Sigmoid colon (tissue), 3 donors: Measurements from ENCODE around the gene SLC30A7.

Source experiments
- POLR2A ChIP-seq, 2 donors: fragments of 450-650 bp; IDR thresholded peaks; one replicate each; pipeline ENCODE4 v1.6.1; 2016; ENCODE audit warnings: antibody characterized with exemption in 2 of 2, mild to moderate bottlenecking in 2 of 2, moderate library complexity in 2 of 2
- TF ChIP-seq, protein P1 (sequence below), 4 experiments: fragments of 450-650 bp in 3 of 4; fragments of 200-600 bp in 1 of 4; IDR thresholded peaks; one replicate each; pipeline ENCODE4 v1.5.1; 2016 to 2019; ENCODE audit warnings: antibody characterized with exemption in 4 of 4, mild to moderate bottlenecking in 3 of 4, moderate library complexity in 2 of 4

DNA sequence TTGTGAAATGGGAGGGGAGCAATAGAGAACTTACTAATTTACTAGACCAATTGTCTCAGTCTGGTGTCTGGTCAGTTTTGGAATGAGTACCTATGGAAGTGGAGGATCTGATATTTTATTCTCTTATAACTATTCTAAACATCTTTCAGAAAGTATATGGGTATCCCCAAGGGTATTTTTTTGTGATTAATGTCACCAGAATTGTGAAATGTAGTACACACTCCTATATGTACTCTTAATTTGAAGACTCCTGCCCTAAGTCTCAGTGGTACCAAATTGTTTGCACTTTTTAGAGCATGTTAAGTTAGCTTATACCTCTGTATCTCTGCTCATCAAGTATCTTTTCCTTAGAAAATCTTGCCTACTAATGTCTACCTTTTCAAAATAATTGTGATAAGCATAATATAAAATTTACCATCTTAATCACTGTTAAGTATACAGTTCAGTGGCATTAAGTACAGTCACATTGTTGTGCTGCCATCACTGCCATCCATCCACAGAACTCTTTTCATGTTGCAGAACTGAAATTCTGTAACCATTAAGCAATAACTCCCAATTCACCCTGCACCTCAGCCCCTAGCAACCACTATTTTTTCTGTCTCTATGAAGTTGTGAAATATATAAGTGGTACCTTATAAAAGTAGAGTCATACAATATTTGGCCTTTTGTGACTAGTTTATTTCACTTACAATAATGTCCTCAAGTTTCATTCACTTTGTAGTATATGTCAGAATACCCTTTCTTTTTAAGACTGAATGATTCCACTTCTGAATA lies 40.5 kb downstream of the SLC30A7 start:
- TF ChIP-seq POLR2A (IDR thresholded peaks at IDR 0.05), result no peak
- TF ChIP-seq, protein P1, sequence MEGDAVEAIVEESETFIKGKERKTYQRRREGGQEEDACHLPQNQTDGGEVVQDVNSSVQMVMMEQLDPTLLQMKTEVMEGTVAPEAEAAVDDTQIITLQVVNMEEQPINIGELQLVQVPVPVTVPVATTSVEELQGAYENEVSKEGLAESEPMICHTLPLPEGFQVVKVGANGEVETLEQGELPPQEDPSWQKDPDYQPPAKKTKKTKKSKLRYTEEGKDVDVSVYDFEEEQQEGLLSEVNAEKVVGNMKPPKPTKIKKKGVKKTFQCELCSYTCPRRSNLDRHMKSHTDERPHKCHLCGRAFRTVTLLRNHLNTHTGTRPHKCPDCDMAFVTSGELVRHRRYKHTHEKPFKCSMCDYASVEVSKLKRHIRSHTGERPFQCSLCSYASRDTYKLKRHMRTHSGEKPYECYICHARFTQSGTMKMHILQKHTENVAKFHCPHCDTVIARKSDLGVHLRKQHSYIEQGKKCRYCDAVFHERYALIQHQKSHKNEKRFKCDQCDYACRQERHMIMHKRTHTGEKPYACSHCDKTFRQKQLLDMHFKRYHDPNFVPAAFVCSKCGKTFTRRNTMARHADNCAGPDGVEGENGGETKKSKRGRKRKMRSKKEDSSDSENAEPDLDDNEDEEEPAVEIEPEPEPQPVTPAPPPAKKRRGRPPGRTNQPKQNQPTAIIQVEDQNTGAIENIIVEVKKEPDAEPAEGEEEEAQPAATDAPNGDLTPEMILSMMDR (IDR thresholded peaks at IDR 0.05), result no peak
